Fibroblast of skin of scalp (primary cell): Measurements from ENCODE around the gene NBPF26.
"Not testable (repeated sequence)": the region's sequence is repeated elsewhere in the genome, so short reads cannot be mapped to it uniquely, and the experiment has no call there.

ENCODE experiments used
- DNase-seq: peaks from one replicate; pipeline ENCODE4 v3.0.0-alpha.2; 2013

NBPF26 gene

DNA sequence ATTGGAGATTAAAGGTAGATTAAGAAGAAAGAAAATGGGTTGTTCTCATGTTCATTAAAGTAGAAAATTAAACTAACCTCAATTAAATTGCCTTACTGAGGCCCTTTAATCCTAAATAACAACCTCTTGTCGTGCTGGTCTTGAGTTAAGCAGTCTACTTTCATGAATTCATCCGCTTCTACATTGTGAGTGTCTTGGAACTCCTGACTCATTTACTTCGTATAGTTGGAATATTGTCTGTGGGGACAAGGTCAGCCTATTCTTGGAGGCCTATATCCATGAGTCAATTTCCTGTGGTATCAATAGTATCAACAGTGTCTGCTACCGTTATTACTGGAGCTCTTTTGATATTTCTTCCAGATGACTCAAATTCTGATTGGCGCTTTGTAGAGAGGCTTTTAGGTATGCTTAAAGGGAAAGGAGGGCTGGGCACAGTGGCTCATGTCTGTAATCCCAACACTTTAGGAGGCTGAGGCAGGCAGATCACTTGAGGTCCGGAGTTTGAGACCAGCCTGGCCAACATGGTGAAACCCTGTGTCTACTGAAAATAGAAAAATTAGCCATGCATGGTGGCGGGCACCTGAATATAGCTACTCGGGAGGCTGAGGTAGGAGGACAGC, 136.0 kb downstream of the NBPF26 start:
- DNase-seq: peak; percentile 36

DNA sequence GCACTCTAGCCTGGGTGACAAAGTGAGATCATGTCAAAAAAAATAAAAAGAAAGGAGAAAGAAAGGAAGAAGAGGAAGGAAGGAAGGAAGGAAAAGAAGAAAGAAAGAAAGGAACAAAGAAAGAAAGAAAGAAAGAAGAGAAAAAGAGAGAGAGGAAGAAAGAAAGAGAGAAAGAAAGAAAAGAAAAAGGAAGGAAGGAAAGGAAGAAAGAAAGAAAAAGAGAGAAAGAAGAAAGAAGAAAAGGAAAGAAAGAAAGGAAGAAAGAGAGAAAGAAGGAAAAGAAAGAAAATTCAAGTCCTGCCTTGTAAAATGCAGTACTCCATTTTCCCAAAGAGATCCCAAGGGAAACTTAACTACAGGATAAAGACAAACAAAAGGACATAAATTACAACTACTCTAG, 154.5 kb downstream of the NBPF26 start:
- DNase-seq: not testable (repeated sequence)

DNA sequence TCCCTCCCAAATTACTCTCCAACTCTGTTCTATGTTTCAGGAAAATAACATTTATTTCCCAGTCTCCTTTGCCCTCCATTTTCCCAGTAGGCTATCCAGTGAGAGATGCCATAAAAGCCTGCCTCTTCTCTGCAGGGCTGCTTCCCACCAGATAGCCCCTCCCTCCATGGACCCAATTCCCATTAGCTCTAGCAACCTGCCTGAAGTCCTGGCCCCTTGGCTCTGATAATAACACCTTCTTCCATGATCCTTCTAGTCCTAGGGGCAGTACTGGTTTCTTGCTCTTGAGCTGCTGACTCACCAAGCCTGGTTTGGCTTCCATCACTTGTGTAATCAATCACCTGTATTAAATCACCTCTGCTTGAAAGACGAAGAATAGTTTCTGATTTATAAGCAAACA, 156.3 kb downstream of the NBPF26 start:
- not testable (repeated sequence) for DNase-seq

DNA sequence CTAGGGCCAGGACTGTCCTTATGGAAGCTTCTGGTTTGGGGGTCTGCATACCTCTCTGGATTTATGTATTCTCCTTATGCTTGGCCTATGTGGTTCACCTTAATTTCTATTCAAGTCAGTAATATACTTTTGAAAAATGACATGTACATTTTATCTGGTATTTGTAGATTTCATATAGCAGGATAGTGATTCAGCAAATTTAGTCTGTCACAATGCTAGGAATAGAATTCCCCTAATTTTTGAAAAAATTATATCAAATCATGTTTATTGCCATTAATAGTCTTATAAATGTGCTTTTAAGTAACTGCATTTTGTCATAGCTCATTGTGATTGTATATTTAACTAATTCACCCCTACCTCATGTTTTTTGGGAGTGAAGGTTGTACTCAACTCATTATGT, 158.2 kb downstream of the NBPF26 start:
- DNase-seq: not testable (repeated sequence)
